Fibroblast of lung (primary cell): ENCODE measurements around the gene EQTN.

ENCODE experiments used
- CTCF ChIP-seq, 2 donors: IDR thresholded peaks in 1 of 2; conservative IDR thresholded peaks in 1 of 2; 1 replicate in 1 of 2; 2 replicates in 1 of 2; pipeline ENCODE4 v1.5.1; 2011 to 2012; ENCODE audit warnings: low read length in 2 of 2, control low read depth in 1 of 2, inconsistent platforms in 1 of 2, low read depth in 1 of 2, mild to moderate bottlenecking in 1 of 2
- EZH2 ChIP-seq: IDR thresholded peaks from 2 replicates; pipeline ENCODE4 v1.5.1; 2012; ENCODE audit warnings: low read length, control low read depth, mild to moderate bottlenecking; ENCODE audit errors: missing control alignments

GRCh38 chr9:27279611-27280010 lies 17.3 kb downstream of the EQTN start:
- no peak for TF ChIP-seq EZH2
- TF ChIP-seq CTCF (conservative IDR thresholded peaks at IDR 0.05 in 1 of 2, IDR thresholded peaks at IDR 0.05 in 1 of 2; ENCODE audit: low read depth in 1 of 2, low read length in 2 of 2), result no peak
